GM12878 (cell line): Measurements from ENCODE around the gene MYBPC1. TPM values are rescaled to one million over a fixed set of nuclear protein-coding genes. Genes with fewer than 3 reads are reported as not detected.

Experiments used
- ATAC-seq: fragments of 200-7000 bp; cut with Tn5 transposase; 3 replicates; pipeline ENCODE4 v1.9.1; 2020; ENCODE audit warnings: mild to moderate bottlenecking, moderate library complexity
- BruUV-seq: library from RNA; stranded (reverse); fragments of 400-500 nt; replicated peaks from 2 replicates; lab custom pipeline; 2021; lab: Mats Ljungman, UMichigan
- CTCF ChIA-PET: fragments of 300-600 bp; sonication (Branson Sonifier 250); formaldehyde crosslinking; extraction: SDS; loops from one replicate; lab custom pipeline; 2021; ENCODE audit warnings: inconsistent platforms; lab: Yijun Ruan, JAX
- POLR2A ChIA-PET: fragments of 350-600 bp; formaldehyde crosslinking; extraction: SDS; loops from one replicate; lab custom pipeline; 2021; ENCODE audit warnings: inconsistent platforms; lab: Charles Lee
- RAD21 ChIA-PET: fragments of 300-600 bp; sonication (Branson Sonifier 250); formaldehyde crosslinking; loops from one replicate; lab custom pipeline; 2023; ENCODE audit warnings: antibody characterized with exemption; ENCODE audit not compliant: unreplicated experiment; lab: Charles Lee
- SMC1A ChIA-PET: fragments of 300-600 bp; sonication (Branson Sonifier 250); formaldehyde crosslinking; loops from one replicate; lab custom pipeline; 2023; ENCODE audit not compliant: unreplicated experiment, uncharacterized antibody; lab: Charles Lee
- DNase-seq: peaks from one replicate; pipeline ENCODE4 v3.0.0-alpha.2; 2011; ENCODE audit warnings: low read depth, low spot score
- FAIRE-seq: peaks from 3 replicates; lab custom pipeline; 2011; peaks lifted over from hg19 to GRCh38; lab: Jason Lieb, UNC
- H2AFZ ChIP-seq: 2 replicates; pipeline ENCODE4 v1.6.0; 2011; ENCODE audit warnings: low read depth, low read length, control low read depth; ENCODE audit not compliant: control insufficient read depth
- H3K27ac ChIP-seq: 2 replicates; pipeline ENCODE4 v1.5.1; 2011; ENCODE audit warnings: control low read depth; ENCODE audit not compliant: control insufficient read depth, insufficient read depth
- H3K27me3 ChIP-seq, 2 experiments: replicated peaks in 1 of 2; 2 replicates each; pipeline versions ENCODE4 v1.6.0 to v1.6.1; 2011; ENCODE audit warnings: low read length in 1 of 2; ENCODE audit not compliant: control insufficient read depth in 2 of 2, insufficient read depth in 2 of 2
- H3K36me3 ChIP-seq, 2 experiments: 2 replicates each; pipeline ENCODE4 v1.5.1; 2011; ENCODE audit warnings: low read length in 1 of 2; ENCODE audit not compliant: control insufficient read depth in 2 of 2, insufficient read depth in 2 of 2
- H3K4me1 ChIP-seq: 2 replicates; pipeline ENCODE4 v1.6.1; 2011; ENCODE audit warnings: mild to moderate bottlenecking, low read length, moderate library complexity, mixed read lengths; ENCODE audit not compliant: control insufficient read depth, insufficient read depth
- H3K4me2 ChIP-seq: 2 replicates; pipeline ENCODE4 v1.6.0; 2011; ENCODE audit warnings: control low read depth; ENCODE audit not compliant: control insufficient read depth, insufficient read depth
- H3K4me3 ChIP-seq: fragments of 200-600 bp; sonication (generic); 2 replicates; pipeline ENCODE4 v1.5.1; 2016
- H3K79me2 ChIP-seq: 2 replicates; pipeline ENCODE4 v1.6.0; 2011; ENCODE audit warnings: low read length; ENCODE audit not compliant: control insufficient read depth, insufficient read depth
- H3K9ac ChIP-seq: 2 replicates; pipeline ENCODE4 v1.8.0; 2011; ENCODE audit warnings: low read length, control low read depth, mixed read lengths; ENCODE audit not compliant: control insufficient read depth, insufficient read depth
- H3K9me3 ChIP-seq: replicated peaks from 3 replicates; pipeline ENCODE4 v1.5.1; 2011; ENCODE audit warnings: mild to moderate bottlenecking, low read length; ENCODE audit not compliant: control insufficient read depth, insufficient read depth
- H4K20me1 ChIP-seq: 2 replicates; pipeline ENCODE4 v1.6.0; 2011; ENCODE audit not compliant: control insufficient read depth, insufficient read depth
- ATF7 ChIP-seq: fragments of 450-650 bp; IDR thresholded peaks from 2 replicates; pipeline ENCODE4 v1.6.1; 2016; ENCODE audit warnings: low read depth, mild to moderate bottlenecking
- JUNB ChIP-seq: IDR thresholded peaks from 2 replicates; pipeline ENCODE4 v1.6.1; 2016; ENCODE audit warnings: antibody characterized with exemption, mild to moderate bottlenecking
- NBN ChIP-seq: fragments of 450-650 bp; IDR thresholded peaks from 2 replicates; pipeline ENCODE4 v1.6.1; 2016
- SP1 ChIP-seq: IDR thresholded peaks from one replicate; pipeline ENCODE4 v1.6.1; 2011; ENCODE audit warnings: low read depth, low read length
- SPI1 ChIP-seq: IDR thresholded peaks from 2 replicates; pipeline ENCODE4 v1.6.1; 2011; ENCODE audit warnings: low read depth, mild to moderate bottlenecking, low read length, moderate library complexity, borderline replicate concordance; ENCODE audit not compliant: insufficient read depth
- ZBED1 ChIP-seq: IDR thresholded peaks from 2 replicates; pipeline ENCODE4 v1.6.1; 2016; ENCODE audit warnings: borderline replicate concordance
- ZNF24 ChIP-seq: fragments of 450-650 bp; IDR thresholded peaks from 2 replicates; pipeline ENCODE4 v1.6.1; 2017; ENCODE audit warnings: antibody characterized with exemption, mild to moderate bottlenecking
- WGBS: methylation state at CpG from one replicate; pipeline ENCODE4 v1.1.6; 2016; ENCODE audit warnings: low lambda C conversion rate; ENCODE audit not compliant: insufficient replicate concordance, insufficient coverage; ENCODE audit errors: missing lambda C conversion rate; 5-methylcytosine and 5-hydroxymethylcytosine counted together
- in situ Hi-C: fragments of 300-500 bp; cut with MboI; formaldehyde crosslinking; loops from 9 replicates; pipeline ENCODE4 v1.14.3; 2018; ENCODE audit warnings: mixed read lengths
- intact Hi-C: fragments of 100-400 bp; cut with micrococcal nuclease; formaldehyde crosslinking; loops from one replicate; pipeline ENCODE4 v1.14.2; 2022; ENCODE audit not compliant: unreplicated experiment
- polyA plus RNA-seq, 11 experiments: library from polyadenylated mRNA; depleted of rRNA in 4 of 11; unstranded in 6 of 11; stranded (reverse) in 5 of 11; fragments of >200 nt; fragmentation: Nextera tagmentation in 4 of 11; fragmentation: Illumina TruSeq in 1 of 11; extraction: Ambion mirVana in 4 of 11; extraction: Trizol in 1 of 11; gene quantifications; 1 replicate in 1 of 11; 2 replicates in 10 of 11; pipeline versions ENCODE4 v1.2.1 to v1.2.3, GENCODE V29; 2011 to 2016; ENCODE audit warnings: inconsistent platforms in 2 of 11, missing spikeins in 2 of 11, low read depth in 1 of 11
- total RNA-seq, 4 experiments: library from RNA; depleted of rRNA in 3 of 4; stranded (reverse); fragments of >200 nt in 3 of 4; fragmentation: Illumina TruSeq in 1 of 4; extraction: Trizol in 1 of 4; gene quantifications; 2 replicates each; pipeline versions ENCODE4 v1.2.1 to v1.2.3, GENCODE V29; 2013 to 2021
- TF ChIP-seq, protein P1 (sequence below): fragments of 450-650 bp; IDR thresholded peaks from 2 replicates; pipeline ENCODE4 v1.6.1; 2017; ENCODE audit warnings: mild to moderate bottlenecking, moderate library complexity
- TF ChIP-seq, protein P2 (sequence below): IDR thresholded peaks from 2 replicates; pipeline ENCODE4 v1.6.1; 2011; ENCODE audit warnings: low read depth, mild to moderate bottlenecking, low read length, moderate library complexity, borderline replicate concordance; ENCODE audit errors: extremely low read depth
- TF ChIP-seq, protein P3 (sequence below): fragments of 450-650 bp; formaldehyde crosslinking; IDR thresholded peaks from 2 replicates; pipeline ENCODE4 v1.4.0; 2022; ENCODE audit warnings: mild to moderate bottlenecking, moderate library complexity
- TF ChIP-seq, protein P4 (sequence below): IDR thresholded peaks from 2 replicates; pipeline ENCODE4 v1.6.1; 2011; ENCODE audit warnings: borderline replicate concordance, low read depth, mild to moderate bottlenecking, moderate library complexity, low read length; ENCODE audit not compliant: insufficient read depth, poor library complexity, severe bottlenecking
- TF ChIP-seq, protein P5 (sequence below): fragments of 450-650 bp; IDR thresholded peaks from 2 replicates; pipeline ENCODE4 v1.6.1; 2017; ENCODE audit warnings: mild to moderate bottlenecking, low read depth, inconsistent platforms; ENCODE audit not compliant: poor library complexity, severe bottlenecking

The MYBPC1 gene
- total and polyA plus RNA-seq, 10 of the 15 experiments (the other 5 are each of a cell fraction or from before 2014, with no cell fraction given), result not detected

DNA sequence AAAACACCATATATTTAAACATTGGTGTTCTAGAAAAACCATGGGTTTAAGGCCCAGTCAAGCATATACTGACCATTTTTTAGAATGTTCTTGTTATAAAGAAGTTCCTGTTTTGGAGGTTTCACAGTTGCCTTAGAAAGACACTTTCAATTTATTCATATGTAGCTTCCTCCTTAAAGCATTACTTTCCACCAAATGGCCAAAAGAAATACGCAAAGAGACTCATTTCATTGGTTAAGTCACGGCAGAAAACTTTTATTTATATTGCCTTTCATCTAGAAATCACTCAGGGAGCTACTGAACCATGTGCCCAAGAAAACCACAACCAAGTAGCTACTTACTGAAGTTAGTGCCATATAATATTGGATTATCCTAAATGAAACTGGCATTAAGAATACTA is 40.0 kb downstream of the MYBPC1 start:
- in situ Hi-C loops, result no loop called here
- intact Hi-C loops, result no loop called here
- H2AFZ ChIP-seq, result no peak overlapping the region
- TF ChIP-seq, protein P1, sequence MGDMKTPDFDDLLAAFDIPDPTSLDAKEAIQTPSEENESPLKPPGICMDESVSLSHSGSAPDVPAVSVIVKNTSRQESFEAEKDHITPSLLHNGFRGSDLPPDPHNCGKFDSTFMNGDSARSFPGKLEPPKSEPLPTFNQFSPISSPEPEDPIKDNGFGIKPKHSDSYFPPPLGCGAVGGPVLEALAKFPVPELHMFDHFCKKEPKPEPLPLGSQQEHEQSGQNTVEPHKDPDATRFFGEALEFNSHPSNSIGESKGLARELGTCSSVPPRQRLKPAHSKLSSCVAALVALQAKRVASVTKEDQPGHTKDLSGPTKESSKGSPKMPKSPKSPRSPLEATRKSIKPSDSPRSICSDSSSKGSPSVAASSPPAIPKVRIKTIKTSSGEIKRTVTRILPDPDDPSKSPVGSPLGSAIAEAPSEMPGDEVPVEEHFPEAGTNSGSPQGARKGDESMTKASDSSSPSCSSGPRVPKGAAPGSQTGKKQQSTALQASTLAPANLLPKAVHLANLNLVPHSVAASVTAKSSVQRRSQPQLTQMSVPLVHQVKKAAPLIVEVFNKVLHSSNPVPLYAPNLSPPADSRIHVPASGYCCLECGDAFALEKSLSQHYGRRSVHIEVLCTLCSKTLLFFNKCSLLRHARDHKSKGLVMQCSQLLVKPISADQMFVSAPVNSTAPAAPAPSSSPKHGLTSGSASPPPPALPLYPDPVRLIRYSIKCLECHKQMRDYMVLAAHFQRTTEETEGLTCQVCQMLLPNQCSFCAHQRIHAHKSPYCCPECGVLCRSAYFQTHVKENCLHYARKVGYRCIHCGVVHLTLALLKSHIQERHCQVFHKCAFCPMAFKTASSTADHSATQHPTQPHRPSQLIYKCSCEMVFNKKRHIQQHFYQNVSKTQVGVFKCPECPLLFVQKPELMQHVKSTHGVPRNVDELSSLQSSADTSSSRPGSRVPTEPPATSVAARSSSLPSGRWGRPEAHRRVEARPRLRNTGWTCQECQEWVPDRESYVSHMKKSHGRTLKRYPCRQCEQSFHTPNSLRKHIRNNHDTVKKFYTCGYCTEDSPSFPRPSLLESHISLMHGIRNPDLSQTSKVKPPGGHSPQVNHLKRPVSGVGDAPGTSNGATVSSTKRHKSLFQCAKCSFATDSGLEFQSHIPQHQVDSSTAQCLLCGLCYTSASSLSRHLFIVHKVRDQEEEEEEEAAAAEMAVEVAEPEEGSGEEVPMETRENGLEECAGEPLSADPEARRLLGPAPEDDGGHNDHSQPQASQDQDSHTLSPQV, result no peak
- TF ChIP-seq, protein P2, sequence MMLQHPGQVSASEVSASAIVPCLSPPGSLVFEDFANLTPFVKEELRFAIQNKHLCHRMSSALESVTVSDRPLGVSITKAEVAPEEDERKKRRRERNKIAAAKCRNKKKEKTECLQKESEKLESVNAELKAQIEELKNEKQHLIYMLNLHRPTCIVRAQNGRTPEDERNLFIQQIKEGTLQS, result no peak
- TF ChIP-seq SPI1 (peak; percentile 29; the same call in 1 of the 2 replicates), ZBED1 (peak; percentile 60), SP1 (no peak), ZNF24 (0 out of 2 replicates have a peak, but pooled peaks have one; percentile 10), NBN (peak; percentile 21; the same call in 1 of the 2 replicates), JUNB (peak; percentile 95), ATF7 (peak; percentile 42; the same call in 1 of the 2 replicates)
- TF ChIP-seq, protein P3, sequence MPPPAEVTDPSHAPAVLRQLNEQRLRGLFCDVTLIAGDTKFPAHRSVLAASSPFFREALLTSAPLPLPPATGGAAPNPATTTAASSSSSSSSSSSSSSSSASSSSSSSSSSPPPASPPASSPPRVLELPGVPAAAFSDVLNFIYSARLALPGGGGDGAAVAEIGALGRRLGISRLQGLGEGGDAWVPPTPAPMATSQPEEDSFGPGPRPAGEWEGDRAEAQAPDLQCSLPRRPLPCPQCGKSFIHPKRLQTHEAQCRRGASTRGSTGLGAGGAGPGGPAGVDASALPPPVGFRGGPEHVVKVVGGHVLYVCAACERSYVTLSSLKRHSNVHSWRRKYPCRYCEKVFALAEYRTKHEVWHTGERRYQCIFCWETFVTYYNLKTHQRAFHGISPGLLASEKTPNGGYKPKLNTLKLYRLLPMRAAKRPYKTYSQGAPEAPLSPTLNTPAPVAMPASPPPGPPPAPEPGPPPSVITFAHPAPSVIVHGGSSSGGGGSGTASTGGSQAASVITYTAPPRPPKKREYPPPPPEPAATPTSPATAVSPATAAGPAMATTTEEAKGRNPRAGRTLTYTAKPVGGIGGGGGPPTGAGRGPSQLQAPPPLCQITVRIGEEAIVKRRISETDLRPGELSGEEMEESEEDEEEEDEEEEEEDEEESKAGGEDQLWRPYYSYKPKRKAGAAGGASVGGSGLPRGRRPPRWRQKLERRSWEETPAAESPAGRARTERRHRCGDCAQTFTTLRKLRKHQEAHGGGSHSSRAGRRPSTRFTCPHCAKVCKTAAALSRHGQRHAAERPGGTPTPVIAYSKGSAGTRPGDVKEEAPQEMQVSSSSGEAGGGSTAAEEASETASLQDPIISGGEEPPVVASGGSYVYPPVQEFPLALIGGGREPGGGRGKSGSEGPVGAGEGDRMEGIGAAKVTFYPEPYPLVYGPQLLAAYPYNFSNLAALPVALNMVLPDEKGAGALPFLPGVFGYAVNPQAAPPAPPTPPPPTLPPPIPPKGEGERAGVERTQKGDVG (CRISPR knock-in tag), result no peak
- TF ChIP-seq, protein P4, sequence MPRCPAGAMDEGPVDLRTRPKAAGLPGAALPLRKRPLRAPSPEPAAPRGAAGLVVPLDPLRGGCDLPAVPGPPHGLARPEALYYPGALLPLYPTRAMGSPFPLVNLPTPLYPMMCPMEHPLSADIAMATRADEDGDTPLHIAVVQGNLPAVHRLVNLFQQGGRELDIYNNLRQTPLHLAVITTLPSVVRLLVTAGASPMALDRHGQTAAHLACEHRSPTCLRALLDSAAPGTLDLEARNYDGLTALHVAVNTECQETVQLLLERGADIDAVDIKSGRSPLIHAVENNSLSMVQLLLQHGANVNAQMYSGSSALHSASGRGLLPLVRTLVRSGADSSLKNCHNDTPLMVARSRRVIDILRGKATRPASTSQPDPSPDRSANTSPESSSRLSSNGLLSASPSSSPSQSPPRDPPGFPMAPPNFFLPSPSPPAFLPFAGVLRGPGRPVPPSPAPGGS, result no peak
- TF ChIP-seq, protein P5, sequence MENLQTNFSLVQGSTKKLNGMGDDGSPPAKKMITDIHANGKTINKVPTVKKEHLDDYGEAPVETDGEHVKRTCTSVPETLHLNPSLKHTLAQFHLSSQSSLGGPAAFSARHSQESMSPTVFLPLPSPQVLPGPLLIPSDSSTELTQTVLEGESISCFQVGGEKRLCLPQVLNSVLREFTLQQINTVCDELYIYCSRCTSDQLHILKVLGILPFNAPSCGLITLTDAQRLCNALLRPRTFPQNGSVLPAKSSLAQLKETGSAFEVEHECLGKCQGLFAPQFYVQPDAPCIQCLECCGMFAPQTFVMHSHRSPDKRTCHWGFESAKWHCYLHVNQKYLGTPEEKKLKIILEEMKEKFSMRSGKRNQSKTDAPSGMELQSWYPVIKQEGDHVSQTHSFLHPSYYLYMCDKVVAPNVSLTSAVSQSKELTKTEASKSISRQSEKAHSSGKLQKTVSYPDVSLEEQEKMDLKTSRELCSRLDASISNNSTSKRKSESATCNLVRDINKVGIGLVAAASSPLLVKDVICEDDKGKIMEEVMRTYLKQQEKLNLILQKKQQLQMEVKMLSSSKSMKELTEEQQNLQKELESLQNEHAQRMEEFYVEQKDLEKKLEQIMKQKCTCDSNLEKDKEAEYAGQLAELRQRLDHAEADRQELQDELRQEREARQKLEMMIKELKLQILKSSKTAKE, result peak; percentile 69

More for the DNA sequence above, 40.0 kb downstream of the MYBPC1 start:
- Histone ChIP-seq H3K4me2 (peak overlapping the region; percentile 69), H3K9me3 (no peaks in the 10 kb centered on the region), H4K20me1 (no peaks in the 10 kb centered on the region), H3K27me3 (no peaks in the 10 kb centered on the region), H3K27ac (peak overlapping the region; percentile 27), H3K4me3 (no peak overlapping the region), H3K36me3 (no peaks in the 10 kb centered on the region), H3K79me2 (no peaks in the 10 kb centered on the region), H3K9ac (no peak overlapping the region), H3K4me1 (peaks cover 16% of the 10 kb centered on the region)
- DNase-seq (peak; percentile 89), ATAC-seq (peak; percentile 99), FAIRE-seq (peak; percentile 88)
- no TSS peak for BruUV-seq
- ChIA-PET SMC1A (interaction anchor here (1.3 to 1.7 kb wide), 4 partner anchors 9 to 220 kb away, joined by 3 to 4 read pairs (median 4); no protein-coding TSS in a partner anchor), CTCF (interaction anchor here (0.6 to 0.9 kb wide), 3 partner anchors 72 to 195 kb away, joined by 3 read pairs; no protein-coding TSS in a partner anchor), POLR2A (no interaction called here), RAD21 (interaction anchor here (0.7 to 1.6 kb wide), 4 partner anchors 109 to 220 kb away, joined by 3 to 5 read pairs (median 4); partner anchors contain the start of gene GNPTAB)
- WGBS, result 2% methylated on average over 2 of the region's 2 CpGs
